Astrocyte (in vitro differentiated cells and primary cell): ENCODE measurements around the gene RPS3. TPM values are rescaled to one million over a fixed set of nuclear protein-coding genes. Genes with fewer than 3 reads are reported as not detected.

ENCODE experiments used
- DNase-seq: peaks from one replicate; pipeline ENCODE4 v3.0.0-alpha.2; 2010; ENCODE audit warnings: low read depth
- FAIRE-seq: peaks from 2 replicates; lab custom pipeline; 2011; peaks lifted over from hg19 to GRCh38; lab: Jason Lieb, UNC
- H2AFZ ChIP-seq: 2 replicates; pipeline ENCODE4 v1.6.0; 2012; ENCODE audit warnings: low read depth, low read length, inconsistent platforms
- H3K27ac ChIP-seq: 2 replicates; pipeline ENCODE4 v1.5.1; 2011; ENCODE audit warnings: low read depth, low read length, inconsistent platforms
- H3K27me3 ChIP-seq: 2 replicates; pipeline ENCODE4 v1.6.0; 2011; ENCODE audit warnings: low read length, inconsistent platforms; ENCODE audit not compliant: insufficient read depth
- H3K36me3 ChIP-seq: 2 replicates; pipeline ENCODE4 v1.5.1; 2011; ENCODE audit warnings: low read length, inconsistent platforms; ENCODE audit not compliant: insufficient read depth
- H3K4me1 ChIP-seq: 2 replicates; pipeline ENCODE4 v1.5.1; 2011; ENCODE audit warnings: low read length, inconsistent platforms; ENCODE audit not compliant: insufficient read depth
- H3K4me2 ChIP-seq: 2 replicates; pipeline ENCODE4 v1.6.0; 2012; ENCODE audit warnings: low read length, inconsistent platforms
- H3K4me3 ChIP-seq: 2 replicates; pipeline ENCODE4 v1.5.1; 2011; ENCODE audit warnings: low read depth, mild to moderate bottlenecking, low read length, inconsistent platforms; ENCODE audit not compliant: insufficient read depth
- H3K79me2 ChIP-seq: 2 replicates; pipeline ENCODE4 v1.6.0; 2012; ENCODE audit warnings: mild to moderate bottlenecking, low read length, inconsistent platforms; ENCODE audit not compliant: insufficient read depth
- H3K9ac ChIP-seq: 2 replicates; pipeline ENCODE4 v1.6.0; 2012; ENCODE audit warnings: mild to moderate bottlenecking, low read length, inconsistent platforms
- H3K9me3 ChIP-seq: 2 replicates; pipeline ENCODE4 v1.5.1; 2012; ENCODE audit warnings: low read depth, mild to moderate bottlenecking, low read length, inconsistent platforms; ENCODE audit not compliant: insufficient read depth
- H4K20me1 ChIP-seq: 2 replicates; pipeline ENCODE4 v1.6.0; 2012; ENCODE audit warnings: low read length, inconsistent platforms; ENCODE audit not compliant: insufficient read depth
- H3K27ac Mint-ChIP-seq: one replicate; pipeline ENCODE4 v1.8.0; 2021; ENCODE audit warnings: mild to moderate bottlenecking, mixed read lengths; ENCODE audit not compliant: unreplicated experiment
- H3K27me3 Mint-ChIP-seq: one replicate; pipeline ENCODE4 v1.8.0; 2021; ENCODE audit warnings: low read depth, mixed read lengths; ENCODE audit not compliant: unreplicated experiment
- H3K36me3 Mint-ChIP-seq: one replicate; pipeline ENCODE4 v1.8.0; 2021; ENCODE audit warnings: low read depth, mixed read lengths; ENCODE audit not compliant: unreplicated experiment
- H3K4me1 Mint-ChIP-seq: one replicate; pipeline ENCODE4 v1.8.0; 2021; ENCODE audit warnings: low read depth, mixed read lengths; ENCODE audit not compliant: unreplicated experiment
- H3K4me3 Mint-ChIP-seq: one replicate; pipeline ENCODE4 v1.8.0; 2021; ENCODE audit warnings: mild to moderate bottlenecking, moderate library complexity, mixed read lengths; ENCODE audit not compliant: unreplicated experiment
- H3K9me3 Mint-ChIP-seq: one replicate; pipeline ENCODE4 v1.8.0; 2021; ENCODE audit warnings: mild to moderate bottlenecking, mixed read lengths; ENCODE audit not compliant: unreplicated experiment
- CTCF ChIP-seq: IDR thresholded peaks from 2 replicates; pipeline ENCODE4 v1.5.1; 2011; ENCODE audit warnings: low read depth, mild to moderate bottlenecking, inconsistent platforms, low read length, moderate library complexity; ENCODE audit not compliant: insufficient read depth
- EZH2 ChIP-seq: IDR thresholded peaks from 2 replicates; pipeline ENCODE4 v1.6.1; 2012; ENCODE audit warnings: mild to moderate bottlenecking, low read length, inconsistent platforms; ENCODE audit not compliant: insufficient read depth
- total RNA-seq: library from RNA; stranded (reverse); gene quantifications from 2 replicates; pipeline ENCODE4 v1.2.1, GENCODE V29; 2021

Gene RPS3
- total RNA-seq, 1 donor from 2014 or later = 1,898 TPM

GRCh38 chr11:75386942-75387630, 12.2 kb upstream of the RPS3 start:
- peak overlapping the region; percentile 10 for H3K4me2 ChIP-seq
- DNase-seq (peak; percentile 65), FAIRE-seq (no peak)
- H3K9me3 Mint-ChIP-seq = no peaks in the 10 kb centered on the region
- peaks cover 12% of the 10 kb centered on the region for H3K4me1 Mint-ChIP-seq
- no peaks in the 10 kb centered on the region for H4K20me1 ChIP-seq
- no peak for TF ChIP-seq CTCF
- TF ChIP-seq EZH2 = no peak
- no peak overlapping the region for H2AFZ ChIP-seq
- no peak overlapping the region for H3K27ac ChIP-seq
- H3K27me3 Mint-ChIP-seq = no peaks in the 10 kb centered on the region
- no peaks in the 10 kb centered on the region for H3K36me3 Mint-ChIP-seq
- H3K9ac ChIP-seq = no peak overlapping the region
- H3K79me2 ChIP-seq = no peaks in the 10 kb centered on the region
- peaks cover 4% of the 10 kb centered on the region for H3K4me1 ChIP-seq
- no peaks in the 10 kb centered on the region for H3K36me3 ChIP-seq
- H3K27me3 ChIP-seq = peaks cover 5% of the 10 kb centered on the region
- no peaks in the 10 kb centered on the region for H3K9me3 ChIP-seq
- peak overlapping the region; percentile 58 for H3K27ac Mint-ChIP-seq
- no peak overlapping the region for H3K4me3 Mint-ChIP-seq
- no peak overlapping the region for H3K4me3 ChIP-seq

- TF ChIP-seq CTCF = no peak
- no peak for TF ChIP-seq EZH2
- Mint-ChIP-seq H3K4me1 (peaks cover 12% of the 10 kb centered on the region), H3K27ac (peak overlapping the region; percentile 55), H3K36me3 (no peaks in the 10 kb centered on the region), H3K4me3 (no peak overlapping the region), H3K27me3 (no peaks in the 10 kb centered on the region), H3K9me3 (no peaks in the 10 kb centered on the region)
- peaks cover 5% of the 10 kb centered on the region for H3K27me3 ChIP-seq
- FAIRE-seq (no peak), DNase-seq (no peak)
- H3K4me3 ChIP-seq = no peak overlapping the region
- H3K79me2 ChIP-seq = no peaks in the 10 kb centered on the region
- peaks cover 4% of the 10 kb centered on the region for H3K4me1 ChIP-seq
- no peak overlapping the region for H2AFZ ChIP-seq
- H3K4me2 ChIP-seq = no peak overlapping the region
- H3K9ac ChIP-seq = no peak overlapping the region
- H4K20me1 ChIP-seq = no peaks in the 10 kb centered on the region
- H3K9me3 ChIP-seq = no peaks in the 10 kb centered on the region
- H3K36me3 ChIP-seq = no peaks in the 10 kb centered on the region
- no peak overlapping the region for H3K27ac ChIP-seq
These were observed 11.5 kb upstream of the RPS3 start for GRCh38 chr11:75387736-75388294.
